CD4-positive, alpha-beta T cell (primary cell): ENCODE measurements around the gene SPTBN1. TPM values are rescaled to one million over a fixed set of nuclear protein-coding genes. Genes with fewer than 3 reads are reported as not detected.
A peak's percentile ranks its signal among the peaks of the same experiment; 100 is the strongest.

Experiments
- ATAC-seq: fragments of 200-7000 bp; cut with Tn5 transposase; one replicate; pipeline ENCODE4 v1.10.0; 2022; ENCODE audit warnings: mild to moderate bottlenecking; ENCODE audit not compliant: poor library complexity
- CTCF ChIA-PET: fragments of 350-600 bp; sonication (Branson Sonifier 250); formaldehyde crosslinking; loops from one replicate; lab custom pipeline; 2021; ENCODE audit warnings: antibody characterized with exemption, inconsistent platforms; lab: Charles Lee
- POLR2A ChIA-PET: fragments of 350-600 bp; sonication (Branson Sonifier 250); formaldehyde crosslinking; loops from one replicate; lab custom pipeline; 2021; ENCODE audit warnings: antibody characterized with exemption, inconsistent platforms; lab: Charles Lee
- DNase-seq, 14 experiments: peaks; one replicate each; pipeline ENCODE4 v3.0.0-alpha.2; 2013 to 2020; ENCODE audit warnings: mixed read lengths in 2 of 14
- H3K27ac ChIP-seq, 2 donors: one replicate each; pipeline versions ENCODE4 v1.5.1 to v1.7.0; 2013; ENCODE audit warnings: low read length in 2 of 2, low read depth in 1 of 2, mild to moderate bottlenecking in 1 of 2
- H3K27me3 ChIP-seq, 2 experiments: 1 replicate in 1 of 2; 2 replicates in 1 of 2; pipeline versions ENCODE4 v1.6.1 to v1.7.0; 2013; ENCODE audit warnings: low read length in 2 of 2, control low read depth in 1 of 2, mild to moderate bottlenecking in 1 of 2, moderate library complexity in 1 of 2; ENCODE audit not compliant: insufficient read depth in 2 of 2, control insufficient read depth in 1 of 2
- H3K36me3 ChIP-seq: one replicate; pipeline ENCODE4 v1.6.1; 2013; ENCODE audit warnings: low read length, control low read depth; ENCODE audit not compliant: insufficient read depth
- H3K4me1 ChIP-seq: one replicate; pipeline ENCODE4 v1.6.1; 2013; ENCODE audit warnings: low read length, control low read depth; ENCODE audit not compliant: insufficient read depth
- H3K4me3 ChIP-seq: one replicate; pipeline ENCODE4 v1.5.1; 2013; ENCODE audit warnings: mild to moderate bottlenecking, low read length, moderate library complexity
- H3K9me3 ChIP-seq, 2 experiments: 1 replicate in 1 of 2; 2 replicates in 1 of 2; pipeline versions ENCODE4 v1.6.1 to v1.7.0; 2013; ENCODE audit warnings: low read length in 2 of 2, mild to moderate bottlenecking in 2 of 2, control low read depth in 1 of 2, moderate library complexity in 1 of 2; ENCODE audit not compliant: control insufficient read depth in 1 of 2, insufficient read depth in 1 of 2
- H3K27ac Mint-ChIP-seq: one replicate; pipeline ENCODE4 v1.8.0; 2020; ENCODE audit warnings: mixed read lengths
- H3K27me3 Mint-ChIP-seq: one replicate; pipeline ENCODE4 v1.8.0; 2021; ENCODE audit warnings: mixed read lengths
- H3K36me3 Mint-ChIP-seq: one replicate; pipeline ENCODE4 v1.8.0; 2021; ENCODE audit warnings: low read depth, mixed read lengths
- H3K4me1 Mint-ChIP-seq: one replicate; pipeline ENCODE4 v1.8.0; 2021; ENCODE audit warnings: low read depth, mixed read lengths
- H3K4me3 Mint-ChIP-seq: one replicate; pipeline ENCODE4 v1.8.0; 2020; ENCODE audit warnings: mild to moderate bottlenecking, mixed read lengths
- H3K9me3 Mint-ChIP-seq: one replicate; pipeline ENCODE4 v1.8.0; 2020; ENCODE audit warnings: mixed read lengths
- CTCF ChIP-seq: fragments of 200-600 bp; IDR thresholded peaks from one replicate; pipeline ENCODE4 v1.8.0; 2022; ENCODE audit warnings: antibody characterized with exemption, mild to moderate bottlenecking
- intact Hi-C, 2 experiments: fragments of 100-400 bp; cut with DNase I in 1 of 2; cut with micrococcal nuclease in 1 of 2; formaldehyde crosslinking; loops; one replicate each; pipeline versions ENCODE4 v1.15.1 to v1.9.0; 2023 to 2025; cut with DNase I, micrococcal nuclease
- total RNA-seq, 174 experiments: library from RNA in 2 of 174; stranded (reverse) in 2 of 174; gene quantifications; one replicate each; pipeline ENCODE4 v1.2.3 and lab custom pipeline; 2021 to 2026

SPTBN1 gene
- total RNA-seq, 2 experiments from 2014 or later = 156 to 166 TPM

- ChIA-PET CTCF (no interaction called here), POLR2A (no interaction called here)
- peak in 8 of 14 experiments; percentile 5 to 42 (median 26) for DNase-seq
Observed at GRCh38 chr2:54503192-54503591, 47.1 kb downstream of the SPTBN1 start.

GRCh38 chr2:54503828-54504227 is 47.7 kb downstream of the SPTBN1 start:
- Histone ChIP-seq H3K27ac (no peak overlapping the region), H3K36me3 (no peaks in the 10 kb centered on the region), H3K4me1 (no peaks in the 10 kb centered on the region), H3K9me3 (no peaks in the 10 kb centered on the region), H3K4me3 (no peak overlapping the region), H3K27me3 (peaks cover 0 to 2% of the 10 kb centered on the region in 2 experiments)
- ATAC-seq = no peak
- Mint-ChIP-seq H3K36me3 (no peaks in the 10 kb centered on the region), H3K4me1 (no peaks in the 10 kb centered on the region), H3K27me3 (no peaks in the 10 kb centered on the region), H3K4me3 (no peak overlapping the region), H3K27ac (no peak overlapping the region), H3K9me3 (no peaks in the 10 kb centered on the region)
- no peak for DNase-seq
- CTCF ChIA-PET = no interaction called here
- TF ChIP-seq CTCF = no peak
- intact Hi-C loops = loop anchor here in 1 of 2 experiments (5.0 kb wide), 1 partner anchor 397 kb away; no protein-coding TSS in a partner anchor
- POLR2A ChIA-PET = no interaction called here

More at GRCh38 chr2:54503192-54503591, 47.1 kb downstream of the SPTBN1 start:
- H3K9me3 Mint-ChIP-seq = no peaks in the 10 kb centered on the region
- H3K4me3 Mint-ChIP-seq = no peak overlapping the region
- Histone ChIP-seq H3K27ac (no peak overlapping the region), H3K27me3 (peaks cover 0 to 2% of the 10 kb centered on the region in 2 experiments), H3K36me3 (no peaks in the 10 kb centered on the region), H3K9me3 (no peaks in the 10 kb centered on the region), H3K4me1 (no peaks in the 10 kb centered on the region), H3K4me3 (no peak overlapping the region)
- no peaks in the 10 kb centered on the region for H3K36me3 Mint-ChIP-seq
- no peaks in the 10 kb centered on the region for H3K27me3 Mint-ChIP-seq
- intact Hi-C loops = loop anchor here in 1 of 2 experiments (5.0 kb wide), 1 partner anchor 396 kb away; no protein-coding TSS in a partner anchor
- H3K27ac Mint-ChIP-seq = no peak overlapping the region
- no peak for ATAC-seq
- H3K4me1 Mint-ChIP-seq = no peaks in the 10 kb centered on the region
- TF ChIP-seq CTCF = peak; percentile 10

- no peaks in the 10 kb centered on the region for H3K27me3 Mint-ChIP-seq
- Histone ChIP-seq H3K9me3 (no peaks in the 10 kb centered on the region), H3K27ac (no peak overlapping the region), H3K4me1 (no peaks in the 10 kb centered on the region), H3K36me3 (no peaks in the 10 kb centered on the region), H3K27me3 (no peaks in the 10 kb centered on the region), H3K4me3 (no peak overlapping the region)
- no peak for DNase-seq
- H3K9me3 Mint-ChIP-seq = no peaks in the 10 kb centered on the region
- H3K4me1 Mint-ChIP-seq = no peaks in the 10 kb centered on the region
- H3K36me3 Mint-ChIP-seq = no peaks in the 10 kb centered on the region
- H3K27ac Mint-ChIP-seq = no peak overlapping the region
- no peak for ATAC-seq
- ChIA-PET CTCF (no interaction called here), POLR2A (no interaction called here)
- intact Hi-C loops = loop anchor here in 1 of 2 experiments (5.0 kb wide), 1 partner anchor 398 kb away; no protein-coding TSS in a partner anchor
- no peak overlapping the region for H3K4me3 Mint-ChIP-seq
- TF ChIP-seq CTCF = no peak
Observed at GRCh38 chr2:54504866-54505265, 48.7 kb downstream of the SPTBN1 start.
